BLaER1 (cell line): ENCODE data around the gene TUBB.
A peak's percentile ranks its signal among the peaks of the same experiment; 100 is the strongest.
"Not testable (repeated sequence)": the region's sequence is repeated elsewhere in the genome, so short reads cannot be mapped to it uniquely, and the experiment has no call there.

Source experiments
- H3K27ac ChIP-seq: shearing (Covaris generic); formaldehyde crosslinking; 2 replicates; pipeline ENCODE4 v1.8.1; 2022
- H3K27me3 ChIP-seq: shearing (Covaris generic); formaldehyde crosslinking; 2 replicates; pipeline ENCODE4 v1.8.1; 2022
- H3K36me3 ChIP-seq: shearing (Covaris generic); formaldehyde crosslinking; 2 replicates; pipeline ENCODE4 v1.8.1; 2022
- H3K4me1 ChIP-seq: shearing (Covaris generic); formaldehyde crosslinking; 2 replicates; pipeline ENCODE4 v1.8.1; 2022
- H3K4me2 ChIP-seq: shearing (Covaris generic); formaldehyde crosslinking; 2 replicates; pipeline ENCODE4 v1.8.1; 2022
- H3K4me3 ChIP-seq: shearing (Covaris generic); formaldehyde crosslinking; 2 replicates; pipeline ENCODE4 v1.8.1; 2022
- H3K9ac ChIP-seq: shearing (Covaris generic); formaldehyde crosslinking; 2 replicates; pipeline ENCODE4 v1.8.1; 2022
- H3K9me3 ChIP-seq: shearing (Covaris generic); formaldehyde crosslinking; 2 replicates; pipeline ENCODE4 v1.8.1; 2022
- H4K20me1 ChIP-seq: shearing (Covaris generic); formaldehyde crosslinking; 2 replicates; pipeline ENCODE4 v1.8.1; 2022
- Cebpa-rat ChIP-seq: shearing (Covaris generic); IDR thresholded peaks from 2 replicates; pipeline ENCODE4 v1.8.1; 2022

The TUBB gene

DNA sequence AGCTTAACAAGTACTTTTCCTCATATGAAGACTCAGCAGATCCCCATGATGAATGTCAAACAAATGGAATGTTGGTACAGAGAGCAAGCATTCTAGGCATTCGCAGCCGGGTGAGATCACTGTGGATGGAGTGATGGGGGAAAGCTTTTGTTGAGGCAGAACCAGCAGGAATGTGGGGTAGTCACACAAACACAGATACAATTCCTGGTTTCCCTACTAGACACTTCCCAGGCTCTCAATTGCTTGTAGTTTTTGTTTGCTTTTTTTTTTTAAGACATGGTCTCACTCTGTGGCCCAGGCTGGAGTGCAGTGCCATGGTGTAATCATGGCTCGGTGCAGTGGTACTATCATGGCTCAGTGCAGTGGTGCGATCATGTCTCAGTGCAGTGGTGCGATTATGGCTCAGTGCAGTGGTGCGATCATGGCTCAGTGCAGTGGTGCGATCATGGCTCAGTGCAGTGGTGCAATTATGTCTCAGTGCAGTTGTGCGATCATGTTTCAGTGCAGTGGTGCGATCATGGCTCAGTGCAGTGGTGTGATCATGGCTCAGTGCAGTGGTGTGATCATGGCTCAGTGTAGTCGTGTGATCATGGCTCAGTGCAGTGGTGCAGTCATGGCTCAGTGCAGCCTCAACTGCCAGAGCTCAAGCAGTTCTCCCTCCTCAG lies 39.6 kb downstream of the TUBB start:
- Histone ChIP-seq H3K4me3 (no peak overlapping the region), H3K4me2 (peak overlapping the region; percentile 23)

DNA sequence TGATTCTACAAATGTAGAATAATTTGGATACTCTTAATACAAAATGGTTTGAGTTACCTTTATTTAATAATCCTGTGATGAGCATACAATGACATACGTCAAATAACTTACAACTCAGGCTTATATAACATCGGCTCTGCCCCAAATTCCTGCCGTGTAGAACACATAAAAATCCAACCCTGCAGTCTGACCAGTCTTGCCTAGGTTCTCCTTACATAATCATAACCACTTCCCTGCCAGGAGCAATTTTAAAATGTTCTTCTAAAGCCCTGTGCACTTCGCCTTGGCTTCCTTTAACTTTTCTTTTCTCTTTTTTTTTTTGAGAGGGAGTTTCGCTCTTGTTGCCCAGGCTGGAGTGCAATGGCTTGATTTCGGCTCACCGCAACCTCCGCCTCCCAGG lies 40.4 kb downstream of the TUBB start:
- Histone ChIP-seq H3K27ac (no peak overlapping the region), H3K36me3 (no peaks in the 10 kb centered on the region), H3K9me3 (peaks cover 14% of the 10 kb centered on the region), H3K4me2 (no peak overlapping the region), H3K4me3 (no peak overlapping the region), H3K9ac (no peak overlapping the region), H3K27me3 (no peaks in the 10 kb centered on the region), H4K20me1 (no peaks in the 10 kb centered on the region), H3K4me1 (peaks cover 25% of the 10 kb centered on the region)
- no peak for TF ChIP-seq Cebpa-rat

More for the DNA sequence above, 39.6 kb downstream of the TUBB start:
- Histone ChIP-seq H4K20me1 (no peaks in the 10 kb centered on the region), H3K9ac (no peak overlapping the region), H3K9me3 (peaks cover 10% of the 10 kb centered on the region), H3K4me1 (peaks cover 25% of the 10 kb centered on the region), H3K36me3 (no peaks in the 10 kb centered on the region), H3K27ac (no peak overlapping the region), H3K27me3 (no peaks in the 10 kb centered on the region)
- no peak for TF ChIP-seq Cebpa-rat

DNA sequence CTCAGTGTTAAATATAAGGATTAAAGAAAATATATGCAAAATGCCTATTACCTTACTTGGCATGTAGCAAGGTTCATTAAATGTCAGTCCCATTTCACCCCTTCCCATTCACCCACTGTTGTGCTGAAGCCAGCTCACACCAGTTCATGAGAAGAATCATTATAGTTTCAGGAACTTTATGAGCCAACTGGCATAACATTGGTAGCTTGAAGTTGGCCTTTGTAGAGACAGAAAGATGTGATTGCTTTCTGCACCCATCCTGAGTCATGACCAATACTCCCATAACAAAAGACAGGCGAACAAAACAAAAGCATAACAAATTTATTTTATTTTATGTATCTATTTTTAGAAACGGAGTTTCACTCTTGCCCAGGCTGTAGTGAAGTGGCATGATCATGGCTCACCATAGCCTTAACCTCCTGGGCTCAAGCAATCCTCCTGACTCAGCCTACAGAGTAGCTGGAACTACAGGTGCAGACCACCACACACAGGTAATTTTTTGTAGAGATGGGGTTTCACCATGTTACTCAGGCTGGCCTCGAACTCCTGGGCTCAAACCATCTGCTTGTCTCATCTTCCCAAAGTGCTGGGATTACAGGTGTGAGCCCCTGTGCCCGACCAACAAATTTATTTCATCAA lies 41.8 kb downstream of the TUBB start:
- H3K4me1 ChIP-seq = peaks cover 25% of the 10 kb centered on the region
- H3K4me2 ChIP-seq = no peak overlapping the region

DNA sequence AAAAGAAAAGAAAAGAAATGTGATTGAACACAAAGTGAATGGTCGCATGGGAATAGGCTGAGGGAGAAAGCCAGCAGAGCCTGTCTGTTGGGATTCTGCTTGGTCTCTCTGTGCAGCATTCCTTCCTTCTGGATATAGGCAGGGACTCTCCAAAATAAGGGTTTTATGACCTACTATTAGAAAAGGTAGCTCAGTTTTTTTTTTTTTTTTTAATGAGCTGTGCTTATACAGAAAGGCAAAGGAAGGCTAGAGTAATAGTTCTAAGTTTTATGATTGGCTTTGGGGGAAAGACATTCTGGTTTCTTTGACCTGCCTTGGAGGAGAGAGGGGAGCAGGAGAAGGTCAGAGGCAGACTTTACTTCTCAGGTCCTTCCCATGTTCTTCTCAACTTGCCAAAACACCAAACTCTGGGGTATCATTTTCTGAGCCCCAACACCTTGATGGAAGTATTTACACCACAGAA lies 43.0 kb downstream of the TUBB start:
- Histone ChIP-seq H3K27me3 (no peaks in the 10 kb centered on the region), H3K27ac (no peak overlapping the region), H3K4me3 (no peak overlapping the region), H3K9ac (no peak overlapping the region), H3K36me3 (no peaks in the 10 kb centered on the region), H3K4me1 (peaks cover 38% of the 10 kb centered on the region), H4K20me1 (no peaks in the 10 kb centered on the region), H3K4me2 (peak overlapping the region; percentile 33; the same call in 1 of the 2 replicates), H3K9me3 (peaks cover 14% of the 10 kb centered on the region)
- TF ChIP-seq Cebpa-rat = no peak

More for the DNA sequence above, 41.8 kb downstream of the TUBB start:
- H3K27ac ChIP-seq = no peak overlapping the region
- no peaks in the 10 kb centered on the region for H3K27me3 ChIP-seq
- no peak for TF ChIP-seq Cebpa-rat
- H3K4me3 ChIP-seq = no peak overlapping the region
- no peaks in the 10 kb centered on the region for H4K20me1 ChIP-seq
- H3K9ac ChIP-seq = no peak overlapping the region
- H3K36me3 ChIP-seq = no peaks in the 10 kb centered on the region
- peaks cover 14% of the 10 kb centered on the region for H3K9me3 ChIP-seq

DNA sequence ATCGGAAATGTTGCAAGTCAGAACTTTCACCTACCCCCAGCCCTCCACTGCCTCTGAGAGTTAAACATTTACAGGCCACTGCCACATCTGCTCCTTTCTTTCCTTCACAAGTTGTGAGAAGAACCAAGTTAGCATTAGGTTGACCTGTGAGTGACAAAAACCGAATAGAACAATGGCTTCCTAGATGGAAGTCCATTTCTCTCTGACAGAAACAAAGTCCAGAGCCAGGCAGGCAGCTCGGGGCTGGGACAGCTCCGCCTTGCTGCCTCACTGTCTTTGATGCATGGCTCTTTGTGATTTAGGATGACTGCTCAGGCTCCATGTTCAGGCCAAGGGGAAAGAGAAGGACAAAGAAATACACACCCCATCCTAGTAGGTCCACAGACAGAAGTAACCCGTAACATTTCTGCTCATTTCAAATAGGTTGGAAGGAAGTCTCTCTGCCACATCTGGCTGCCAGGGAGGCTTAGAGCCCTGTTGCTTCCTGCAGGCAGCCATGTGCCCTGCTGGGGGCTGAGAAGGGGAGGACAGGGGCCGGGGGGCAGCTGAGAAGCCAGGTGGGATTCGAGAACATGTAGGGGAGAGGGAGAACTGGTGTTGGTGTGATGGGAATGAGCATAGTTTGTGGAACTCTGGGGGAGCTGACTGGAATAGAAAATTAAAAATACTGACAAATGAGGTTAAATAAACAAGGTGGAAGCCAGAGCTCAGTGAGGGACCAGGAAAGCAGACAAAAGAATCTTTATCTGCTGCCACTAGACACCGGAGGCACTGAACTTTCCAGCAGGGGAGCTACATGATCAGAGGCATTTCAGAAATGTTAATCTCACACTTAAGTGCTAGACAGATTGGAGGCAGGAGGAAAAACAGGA lies 43.7 kb downstream of the TUBB start:
- Histone ChIP-seq H3K36me3 (no peaks in the 10 kb centered on the region), H4K20me1 (no peaks in the 10 kb centered on the region), H3K4me2 (peak overlapping the region; percentile 33), H3K27me3 (no peaks in the 10 kb centered on the region), H3K4me3 (no peak overlapping the region), H3K27ac (no peak overlapping the region), H3K4me1 (peaks cover 39% of the 10 kb centered on the region), H3K9me3 (peaks cover 14% of the 10 kb centered on the region), H3K9ac (no peak overlapping the region)
- no peak for TF ChIP-seq Cebpa-rat

DNA sequence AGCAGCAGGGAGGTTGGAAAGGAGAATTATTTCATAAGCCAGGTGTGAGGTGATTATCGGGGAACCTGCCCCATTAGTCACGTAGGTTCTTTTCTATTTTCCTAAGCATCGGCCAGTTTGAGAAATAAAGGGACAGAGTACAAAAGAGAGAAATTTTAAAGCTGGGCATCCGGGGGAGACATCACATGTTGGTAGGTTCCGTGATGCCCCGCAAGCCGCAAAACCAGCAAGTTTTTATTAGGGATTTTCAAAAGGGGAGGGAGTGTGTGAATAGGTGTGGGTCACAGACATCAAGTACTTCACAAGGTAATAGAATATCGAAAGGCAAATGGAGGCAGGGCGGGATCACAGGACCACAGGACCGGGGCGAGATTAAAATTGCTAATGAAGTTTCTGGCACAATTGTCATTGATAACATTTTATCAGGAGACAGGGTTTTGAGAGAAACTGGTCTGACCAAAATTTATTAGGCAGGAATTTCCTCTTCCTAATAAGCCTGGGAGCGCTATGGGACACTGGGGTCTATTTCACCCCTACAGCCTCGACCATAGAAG lies 44.4 kb downstream of the TUBB start:
- not testable (repeated sequence) for H3K36me3 ChIP-seq, H3K4me3 ChIP-seq, H4K20me1 ChIP-seq, H3K27ac ChIP-seq, H3K27me3 ChIP-seq, H3K9ac ChIP-seq
- H3K4me1 ChIP-seq = peaks cover 39% of the 10 kb centered on the region
- 0 out of 2 replicates have a peak overlapping the region, but pooled peaks have one; percentile 33 for H3K4me2 ChIP-seq
- peaks cover 13% of the 10 kb centered on the region for H3K9me3 ChIP-seq

DNA sequence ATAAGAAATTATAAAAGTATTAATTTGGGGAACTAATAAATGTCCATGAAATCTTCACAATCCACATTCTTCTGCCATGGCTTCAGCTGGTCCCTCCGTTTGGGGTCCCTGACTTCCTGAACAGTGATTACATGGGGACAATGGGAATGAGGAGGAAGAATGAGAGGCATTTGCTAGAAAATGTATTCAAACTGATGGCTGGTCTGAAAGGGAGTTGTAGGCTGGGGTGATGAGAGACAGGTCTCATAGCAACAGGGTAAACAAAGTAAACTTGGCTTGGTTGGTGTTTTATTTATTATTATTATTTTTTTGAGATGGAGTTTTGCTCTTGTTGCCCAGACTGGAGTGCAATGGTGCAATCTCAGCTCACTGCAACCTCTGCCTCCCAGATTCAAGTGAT lies 45.3 kb downstream of the TUBB start:
- not testable (repeated sequence) for H3K4me2 ChIP-seq, H3K27ac ChIP-seq, H3K9ac ChIP-seq, H4K20me1 ChIP-seq, H3K36me3 ChIP-seq, H3K9me3 ChIP-seq, H3K4me3 ChIP-seq, H3K27me3 ChIP-seq
- peaks cover 45% of the 10 kb centered on the region for H3K4me1 ChIP-seq

DNA sequence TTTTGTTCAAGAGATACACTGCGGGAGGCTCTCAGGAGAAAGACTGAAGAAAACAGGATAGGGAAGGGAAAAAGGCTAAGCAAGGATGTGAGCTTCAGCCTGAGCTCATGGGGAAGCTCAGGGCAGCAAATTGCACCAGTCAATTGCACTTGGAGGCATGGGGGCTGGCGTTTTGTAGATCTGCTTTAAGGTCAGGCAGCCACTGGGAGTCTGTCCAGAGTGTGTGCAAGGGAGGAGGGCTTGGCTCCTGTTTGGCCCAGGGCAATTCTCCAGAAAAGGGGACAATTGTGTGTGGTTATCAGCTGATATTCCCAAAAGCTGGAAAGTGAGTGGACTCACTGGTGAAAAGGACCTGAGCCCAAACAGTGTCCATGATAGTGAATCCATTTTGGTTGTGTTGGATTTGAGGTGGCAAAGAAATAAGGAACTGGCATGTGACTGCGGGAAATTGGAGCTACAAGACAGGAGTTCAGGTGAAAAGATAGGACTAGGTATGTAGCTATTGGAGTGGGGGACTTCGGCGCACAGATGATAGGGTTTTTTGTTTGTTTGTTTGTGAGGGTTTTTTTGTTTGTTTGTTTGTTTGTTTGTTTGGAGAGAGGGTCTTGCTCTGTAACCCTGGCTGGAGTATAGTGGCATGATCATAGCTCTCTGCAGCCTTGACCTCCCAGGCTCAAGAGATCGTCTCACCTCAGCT lies 46.5 kb downstream of the TUBB start:
- no peaks in the 10 kb centered on the region for H3K36me3 ChIP-seq
- TF ChIP-seq Cebpa-rat = no peak
- H3K9ac ChIP-seq = no peak overlapping the region
- peaks cover 49% of the 10 kb centered on the region for H3K4me1 ChIP-seq
- no peaks in the 10 kb centered on the region for H4K20me1 ChIP-seq
- H3K9me3 ChIP-seq = peaks cover 5% of the 10 kb centered on the region; the same call in 1 of the 2 replicates
- no peak overlapping the region for H3K4me3 ChIP-seq
- H3K27me3 ChIP-seq = no peaks in the 10 kb centered on the region
- H3K4me2 ChIP-seq = no peak overlapping the region
- H3K27ac ChIP-seq = no peak overlapping the region
